ENCODE results near the gene ABLIM2.

ABLIM2 gene

GRCh38 chr4:8132400-8132799, 26.2 kb downstream of the ABLIM2 start:
- H3K4me3 ChIP-seq (ENCODE audit: low read depth, low read length), result no peak overlapping the region
- DNase-seq (ENCODE audit: low read depth), result no peak
- no peak for TF ChIP-seq CTCF (IDR thresholded peaks at IDR 0.05; ENCODE audit: insufficient read depth, low read depth, low read length, missing control alignments)

GRCh38 chr4:8131826-8132225, 26.8 kb downstream of the ABLIM2 start:
- TF ChIP-seq CTCF (IDR thresholded peaks at IDR 0.05; ENCODE audit: insufficient read depth, low read depth, low read length, missing control alignments), result no peak

GRCh38 chr4:8131210-8131609, 27.4 kb downstream of the ABLIM2 start:
- no peak for TF ChIP-seq CTCF (IDR thresholded peaks at IDR 0.05; ENCODE audit: insufficient read depth, low read depth, low read length, missing control alignments)

More at GRCh38 chr4:8131826-8132225, 26.8 kb downstream of the ABLIM2 start:
- no peak overlapping the region for H3K4me3 ChIP-seq (ENCODE audit: low read depth, low read length)
- no peak for DNase-seq (ENCODE audit: low read depth)

GRCh38 chr4:8130346-8131066, 28.1 kb downstream of the ABLIM2 start:
- no peak overlapping the region for H3K4me3 ChIP-seq (ENCODE audit: low read depth, low read length)
- TF ChIP-seq CTCF (IDR thresholded peaks at IDR 0.05; ENCODE audit: insufficient read depth, low read depth, low read length, missing control alignments), result no peak
- DNase-seq (ENCODE audit: low read depth), result no peak

More at GRCh38 chr4:8131210-8131609, 27.4 kb downstream of the ABLIM2 start:
- no peak overlapping the region for H3K4me3 ChIP-seq (ENCODE audit: low read depth, low read length)
- no peak for DNase-seq (ENCODE audit: low read depth)

GRCh38 chr4:8129785-8130184, 28.8 kb downstream of the ABLIM2 start:
- TF ChIP-seq CTCF (IDR thresholded peaks at IDR 0.05; ENCODE audit: insufficient read depth, low read depth, low read length, missing control alignments), result no peak
- no peak overlapping the region for H3K4me3 ChIP-seq (ENCODE audit: low read depth, low read length)
- DNase-seq (ENCODE audit: low read depth), result no peak

- H3K4me3 ChIP-seq (ENCODE audit: low read depth, low read length), result no peak overlapping the region
- DNase-seq (ENCODE audit: low read depth), result no peak
- no peak for TF ChIP-seq CTCF (IDR thresholded peaks at IDR 0.05; ENCODE audit: insufficient read depth, low read depth, low read length, missing control alignments)
Measured at GRCh38 chr4:8129136-8129535, 29.5 kb downstream of the ABLIM2 start.

All from GM12865 (cell line).